Lung (tissue), 12 donors: ENCODE results near the gene SHH. TPM values are rescaled to one million over a fixed set of nuclear protein-coding genes. Genes with fewer than 3 reads are reported as not detected.

ENCODE experiments used
- ATAC-seq: fragments of 200-7000 bp; cut with Tn5 transposase; one replicate; pipeline ENCODE4 v1.9.1; 2020; ENCODE audit warnings: moderate number of reproducible peaks; ENCODE audit not compliant: insufficient read depth, low FRiP score
- DNase-seq, 3 donors: peaks; one replicate each; pipeline ENCODE4 v3.0.0-alpha.2; 2013 to 2017
- H3K27ac ChIP-seq, 2 donors: one replicate each; pipeline ENCODE4 v1.5.1; 2013; ENCODE audit warnings: mild to moderate bottlenecking in 2 of 2, moderate library complexity in 2 of 2, control low read depth in 1 of 2, inconsistent platforms in 1 of 2, low read depth in 1 of 2, low read length in 1 of 2
- H3K27me3 ChIP-seq, 3 donors: one replicate each; pipeline ENCODE4 v1.5.1; 2013; ENCODE audit warnings: low read length in 2 of 3; ENCODE audit not compliant: control insufficient read depth in 3 of 3, insufficient read depth in 3 of 3
- H3K36me3 ChIP-seq, 4 donors: one replicate each; pipeline ENCODE4 v1.5.1; 2013; ENCODE audit warnings: low read length in 4 of 4, mild to moderate bottlenecking in 1 of 4, moderate library complexity in 1 of 4; ENCODE audit not compliant: control insufficient read depth in 4 of 4, insufficient read depth in 4 of 4
- H3K4me1 ChIP-seq, 5 donors: one replicate each; pipeline ENCODE4 v1.5.1; 2013; ENCODE audit warnings: low read length in 5 of 5, mild to moderate bottlenecking in 2 of 5, moderate library complexity in 1 of 5; ENCODE audit not compliant: control insufficient read depth in 5 of 5, insufficient read depth in 5 of 5
- H3K4me3 ChIP-seq: one replicate; pipeline ENCODE4 v1.5.1; 2013; ENCODE audit warnings: mild to moderate bottlenecking, control low read depth, moderate library complexity
- H3K9ac ChIP-seq, 2 donors: one replicate each; pipeline ENCODE4 v1.5.1; 2013; ENCODE audit warnings: low read length in 2 of 2, control low read depth in 1 of 2; ENCODE audit not compliant: insufficient read depth in 1 of 2
- H3K9me3 ChIP-seq, 4 donors: one replicate each; pipeline ENCODE4 v1.5.1; 2013; ENCODE audit warnings: low read length in 3 of 4, mild to moderate bottlenecking in 1 of 4, moderate library complexity in 1 of 4; ENCODE audit not compliant: control insufficient read depth in 4 of 4, insufficient read depth in 3 of 4
- WGBS, 2 donors: extraction: QIAGEN DNeasy Blood & Tissue Kit; methylation state at CpG; one replicate each; pipeline ENCODE4 v1.1.7; 2013; 5-methylcytosine and 5-hydroxymethylcytosine counted together
- polyA plus RNA-seq, 2 donors: library from polyadenylated mRNA; stranded (reverse); fragments of 200-250 nt; gene quantifications; one replicate each; pipeline ENCODE4 v1.2.1, GENCODE V29; 2013
- total RNA-seq, 2 donors: library from RNA; depleted of rRNA in 1 of 2; stranded (reverse); fragments of >200 nt in 1 of 2; gene quantifications; one replicate each; pipeline ENCODE4 v1.2.1, GENCODE V29; 2014 to 2021
- TF ChIP-seq, protein P1 (sequence below): IDR thresholded peaks from 2 replicates; pipeline ENCODE4 v1.5.1; 2012; ENCODE audit warnings: mild to moderate bottlenecking; ENCODE audit errors: control extremely low read depth, extremely low read depth
- donor health status: control.
- donor health status: control.
- donor health status: Bipolar disorder and iron deficiency.
- donor health status: healthy.
- donor health status: DM: yes; HTN: yes; CAD: no.

The SHH gene
- total and polyA plus RNA-seq, 4 donors: 1.5 to 9.3 (median 4.4) TPM

DNA sequence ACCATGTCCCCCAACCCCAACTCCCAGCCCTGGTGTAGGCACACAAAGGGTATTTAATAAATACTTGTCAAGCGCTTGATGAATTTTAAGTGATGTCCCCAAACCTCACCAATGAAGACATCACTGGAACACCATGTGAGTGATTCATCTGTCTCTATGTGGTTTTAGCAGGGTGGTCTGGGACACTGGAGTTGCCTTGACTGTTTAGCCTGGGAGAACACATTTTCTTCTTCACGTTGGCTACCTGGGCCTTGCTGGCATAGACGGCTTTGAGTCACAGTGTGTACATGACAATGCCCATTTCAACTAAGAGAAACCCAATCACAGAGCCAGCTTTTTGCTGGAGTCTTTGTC, 24.8 kb upstream of the SHH start:
- H3K27me3 ChIP-seq: no peaks in the 10 kb centered on the region
- ATAC-seq (no peak), DNase-seq (no peak)
- WGBS, 2 donors: 90 to 95% methylated on average over 3 of the region's 3 CpGs
- no peaks in the 10 kb centered on the region for H3K36me3 ChIP-seq
- H3K9ac ChIP-seq: no peak overlapping the region
- H3K27ac ChIP-seq: no peak overlapping the region
- H3K9me3 ChIP-seq: no peaks in the 10 kb centered on the region
- TF ChIP-seq, protein P1, sequence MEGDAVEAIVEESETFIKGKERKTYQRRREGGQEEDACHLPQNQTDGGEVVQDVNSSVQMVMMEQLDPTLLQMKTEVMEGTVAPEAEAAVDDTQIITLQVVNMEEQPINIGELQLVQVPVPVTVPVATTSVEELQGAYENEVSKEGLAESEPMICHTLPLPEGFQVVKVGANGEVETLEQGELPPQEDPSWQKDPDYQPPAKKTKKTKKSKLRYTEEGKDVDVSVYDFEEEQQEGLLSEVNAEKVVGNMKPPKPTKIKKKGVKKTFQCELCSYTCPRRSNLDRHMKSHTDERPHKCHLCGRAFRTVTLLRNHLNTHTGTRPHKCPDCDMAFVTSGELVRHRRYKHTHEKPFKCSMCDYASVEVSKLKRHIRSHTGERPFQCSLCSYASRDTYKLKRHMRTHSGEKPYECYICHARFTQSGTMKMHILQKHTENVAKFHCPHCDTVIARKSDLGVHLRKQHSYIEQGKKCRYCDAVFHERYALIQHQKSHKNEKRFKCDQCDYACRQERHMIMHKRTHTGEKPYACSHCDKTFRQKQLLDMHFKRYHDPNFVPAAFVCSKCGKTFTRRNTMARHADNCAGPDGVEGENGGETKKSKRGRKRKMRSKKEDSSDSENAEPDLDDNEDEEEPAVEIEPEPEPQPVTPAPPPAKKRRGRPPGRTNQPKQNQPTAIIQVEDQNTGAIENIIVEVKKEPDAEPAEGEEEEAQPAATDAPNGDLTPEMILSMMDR: no peak
- H3K4me1 ChIP-seq: no peaks in the 10 kb centered on the region
- no peak overlapping the region for H3K4me3 ChIP-seq

DNA sequence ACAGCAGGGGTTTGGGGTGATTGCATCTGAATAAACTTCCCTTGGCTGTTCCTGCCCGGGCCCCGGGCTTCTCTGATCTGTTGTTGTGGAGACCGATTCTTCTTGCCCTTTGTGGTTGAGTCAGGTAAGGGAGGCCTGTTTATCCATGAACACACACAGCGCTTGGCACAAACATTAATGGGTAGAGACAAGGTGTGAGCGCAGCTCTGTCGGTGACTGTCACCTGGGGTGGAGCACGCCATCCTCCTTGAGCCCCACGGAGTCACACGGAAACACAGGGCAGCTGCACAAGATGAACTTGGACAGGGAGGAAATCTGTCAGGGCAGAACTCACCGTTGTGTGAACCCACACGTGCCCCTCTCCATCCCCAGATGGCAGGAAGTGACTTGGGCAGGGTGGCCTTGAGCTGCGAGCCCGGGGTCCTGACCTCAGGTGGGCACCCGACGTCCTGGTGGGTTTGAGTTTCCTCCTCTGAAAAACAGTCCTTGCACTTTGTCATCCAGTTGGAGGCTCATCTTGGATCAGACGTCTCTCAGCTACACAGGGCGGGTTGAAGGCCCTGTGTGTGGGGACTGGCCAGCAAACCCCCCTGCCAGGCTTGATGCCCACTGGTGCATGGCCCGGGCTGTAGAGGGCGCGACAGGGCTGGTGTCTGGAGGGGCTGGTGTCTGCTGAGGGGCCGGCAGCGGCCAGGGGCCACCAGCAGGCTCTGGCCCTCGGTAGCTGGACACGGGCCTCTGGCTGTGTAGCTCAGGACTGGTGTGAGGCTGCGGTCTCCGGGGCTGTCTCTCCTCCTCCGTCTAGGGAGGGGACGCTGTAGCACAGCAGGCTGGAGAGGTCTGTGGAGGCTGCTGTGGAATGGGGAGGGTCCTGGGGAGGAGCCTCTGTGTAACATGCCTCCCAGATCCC, 24.2 kb upstream of the SHH start:
- DNase-seq (no peak), ATAC-seq (no peak)
- H3K4me3 ChIP-seq: no peak overlapping the region
- WGBS, 2 donors: 72 to 77% methylated on average over 27 to 28 of the region's 28 CpGs
- H3K36me3 ChIP-seq: no peaks in the 10 kb centered on the region
- H3K9ac ChIP-seq: no peak overlapping the region
- H3K27me3 ChIP-seq: no peaks in the 10 kb centered on the region
- H3K9me3 ChIP-seq: peaks cover 0 to 2% (median 0%) of the 10 kb centered on the region in 4 donors
- H3K4me1 ChIP-seq: no peaks in the 10 kb centered on the region
- no peak overlapping the region for H3K27ac ChIP-seq
- TF ChIP-seq, protein P1: no peak

DNA sequence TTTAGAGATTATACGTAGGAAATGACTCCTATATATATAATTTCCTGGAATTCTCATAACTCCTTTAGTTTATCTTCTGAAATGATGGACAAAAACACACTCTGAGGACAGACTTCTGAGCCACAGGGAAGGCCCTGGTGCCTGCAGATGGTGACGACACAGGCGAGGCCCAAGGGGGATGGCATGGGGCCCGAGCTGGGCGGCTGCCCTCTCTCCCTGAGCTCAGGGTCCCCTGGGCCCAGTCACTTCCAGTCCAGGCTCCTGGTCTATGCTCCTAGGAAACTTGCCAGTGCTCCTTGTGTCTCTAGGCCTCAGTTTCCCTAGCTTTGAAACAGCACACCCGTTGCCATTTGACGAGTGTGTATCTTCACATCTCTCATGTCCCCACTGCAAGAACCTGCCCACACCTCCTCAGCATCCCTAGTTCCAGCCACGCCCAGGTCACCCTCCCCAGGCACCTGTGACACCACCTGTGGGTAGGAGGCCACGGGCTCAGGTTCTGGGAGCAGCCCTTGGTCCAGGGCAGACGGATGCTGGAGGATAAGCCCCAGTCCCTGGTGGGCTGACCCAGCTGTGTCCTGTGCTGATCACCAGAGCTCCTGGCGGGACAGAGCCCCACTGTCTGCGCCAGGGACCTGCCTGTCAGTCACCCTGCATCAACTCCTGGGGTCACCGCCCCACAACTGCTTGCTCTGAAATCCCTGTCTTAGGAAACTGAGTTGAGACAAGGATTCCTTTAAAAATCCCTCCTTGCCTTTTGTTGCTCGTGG, 23.4 kb upstream of the SHH start:
- DNase-seq: no peak
- H3K9me3 ChIP-seq: peaks cover 0 to 2% (median 0%) of the 10 kb centered on the region in 4 donors
- WGBS, 2 donors: 79 to 82% methylated on average over 14 of the region's 14 CpGs
- H3K36me3 ChIP-seq: no peaks in the 10 kb centered on the region
- TF ChIP-seq, protein P1: no peak
- H3K27me3 ChIP-seq: no peaks in the 10 kb centered on the region
- no peak overlapping the region for H3K27ac ChIP-seq
- no peak for ATAC-seq
- H3K4me1 ChIP-seq: no peaks in the 10 kb centered on the region
- H3K9ac ChIP-seq: no peak overlapping the region
- no peak overlapping the region for H3K4me3 ChIP-seq
